ENCODE measurements around the gene PDHX.

PDHX gene

GRCh38 chr11:34999453-34999852 lies 83.0 kb downstream of the PDHX start:
- H3F3A ChIP-seq (ENCODE audit: low read depth): no peaks in the 10 kb centered on the region
- H3K4me1 ChIP-seq (ENCODE audit: insufficient read depth, low read length, poor library complexity, severe bottlenecking): peaks cover 34% of the 10 kb centered on the region

GRCh38 chr11:35003186-35003585 lies 86.8 kb downstream of the PDHX start:
- H4K20me1 ChIP-seq (ENCODE audit: insufficient read depth, low read length, poor library complexity, severe bottlenecking): no peaks in the 10 kb centered on the region
- H3K79me2 ChIP-seq (ENCODE audit: insufficient read depth, low read length): no peaks in the 10 kb centered on the region
- H3K27me3 ChIP-seq (ENCODE audit: insufficient read depth, low read length, poor library complexity, severe bottlenecking): no peaks in the 10 kb centered on the region
- H3K4me3 ChIP-seq (ENCODE audit: low read length, poor library complexity, severe bottlenecking): no peak overlapping the region
- no peaks in the 10 kb centered on the region for H3K9me3 ChIP-seq (ENCODE audit: insufficient read depth, low read depth, low read length)
- H3K9ac ChIP-seq (ENCODE audit: low read depth, low read length, poor library complexity, severe bottlenecking): no peak overlapping the region
- H3K4me2 ChIP-seq (ENCODE audit: low read depth, low read length, poor library complexity, severe bottlenecking): no peak overlapping the region
- no peaks in the 10 kb centered on the region for H3F3A ChIP-seq (ENCODE audit: low read depth)
- no peak overlapping the region for H2AFZ ChIP-seq (ENCODE audit: low read length)
- H3K36me3 ChIP-seq (ENCODE audit: insufficient read depth, low read length): no peaks in the 10 kb centered on the region
- TF ChIP-seq CTCF (conservative IDR thresholded peaks at IDR 0.05; ENCODE audit: low read length) (no peak), EZH2phosphoT487 (IDR thresholded peaks at IDR 0.05; ENCODE audit: borderline replicate concordance) (no peak)
- peaks cover 36% of the 10 kb centered on the region for H3K4me1 ChIP-seq (ENCODE audit: insufficient read depth, low read length, poor library complexity, severe bottlenecking)
- no peaks in the 10 kb centered on the region for H3K9me2 ChIP-seq (replicated peaks; ENCODE audit: low read depth, low read length)

More at GRCh38 chr11:34999453-34999852, 83.0 kb downstream of the PDHX start:
- no peak overlapping the region for H2AFZ ChIP-seq (ENCODE audit: low read length)
- H3K9ac ChIP-seq (ENCODE audit: low read depth, low read length, poor library complexity, severe bottlenecking): no peak overlapping the region
- H3K4me2 ChIP-seq (ENCODE audit: low read depth, low read length, poor library complexity, severe bottlenecking): no peak overlapping the region
- no peaks in the 10 kb centered on the region for H3K36me3 ChIP-seq (ENCODE audit: insufficient read depth, low read length)
- TF ChIP-seq EZH2phosphoT487 (IDR thresholded peaks at IDR 0.05; ENCODE audit: borderline replicate concordance) (no peak), CTCF (conservative IDR thresholded peaks at IDR 0.05; ENCODE audit: low read length) (no peak)
- no peaks in the 10 kb centered on the region for H3K79me2 ChIP-seq (ENCODE audit: insufficient read depth, low read length)
- H3K9me3 ChIP-seq (ENCODE audit: insufficient read depth, low read depth, low read length): no peaks in the 10 kb centered on the region
- H3K27me3 ChIP-seq (ENCODE audit: insufficient read depth, low read length, poor library complexity, severe bottlenecking): no peaks in the 10 kb centered on the region
- no peaks in the 10 kb centered on the region for H3K9me2 ChIP-seq (replicated peaks; ENCODE audit: low read depth, low read length)
- no peaks in the 10 kb centered on the region for H4K20me1 ChIP-seq (ENCODE audit: insufficient read depth, low read length, poor library complexity, severe bottlenecking)
- H3K4me3 ChIP-seq (ENCODE audit: low read length, poor library complexity, severe bottlenecking): no peak overlapping the region

GRCh38 chr11:35003658-35004057 lies 87.2 kb downstream of the PDHX start:
- Histone ChIP-seq H3K79me2 (ENCODE audit: insufficient read depth, low read length) (no peaks in the 10 kb centered on the region), H3K4me1 (ENCODE audit: insufficient read depth, low read length, poor library complexity, severe bottlenecking) (peaks cover 31% of the 10 kb centered on the region), H3K27me3 (ENCODE audit: insufficient read depth, low read length, poor library complexity, severe bottlenecking) (no peaks in the 10 kb centered on the region), H3K9me2 (replicated peaks; ENCODE audit: low read depth, low read length) (no peaks in the 10 kb centered on the region), H3K9ac (ENCODE audit: low read depth, low read length, poor library complexity, severe bottlenecking) (no peak overlapping the region), H3K36me3 (ENCODE audit: insufficient read depth, low read length) (no peaks in the 10 kb centered on the region), H3K9me3 (ENCODE audit: insufficient read depth, low read depth, low read length) (no peaks in the 10 kb centered on the region), H3K4me3 (ENCODE audit: low read length, poor library complexity, severe bottlenecking) (no peak overlapping the region), H2AFZ (ENCODE audit: low read length) (no peak overlapping the region), H3K4me2 (ENCODE audit: low read depth, low read length, poor library complexity, severe bottlenecking) (no peak overlapping the region), H4K20me1 (ENCODE audit: insufficient read depth, low read length, poor library complexity, severe bottlenecking) (no peaks in the 10 kb centered on the region), H3F3A (ENCODE audit: low read depth) (no peaks in the 10 kb centered on the region)
- no peak for TF ChIP-seq EZH2phosphoT487 (IDR thresholded peaks at IDR 0.05; ENCODE audit: borderline replicate concordance)
- no peak for TF ChIP-seq CTCF (conservative IDR thresholded peaks at IDR 0.05; ENCODE audit: low read length)

All from Loucy (cell line).